NCI-H1694 (cell line): ENCODE measurements around the gene CYP4Z1.
"Not testable (repeated sequence)": the region's sequence is repeated elsewhere in the genome, so short reads cannot be mapped to it uniquely, and the experiment has no call there.

Source experiments
- DNase-seq: peaks from one replicate; lab custom pipeline; 2025; lab: John Stamatoyannopoulos, UW

CYP4Z1 gene

GRCh38 chr1:47128854-47129253, 61.8 kb downstream of the CYP4Z1 start:
- DNase-seq, result not testable (repeated sequence)

- not testable (repeated sequence) for DNase-seq
Measured at GRCh38 chr1:47129489-47130230, 62.6 kb downstream of the CYP4Z1 start.

GRCh38 chr1:47132665-47133064, 65.6 kb downstream of the CYP4Z1 start:
- not testable (repeated sequence) for DNase-seq

GRCh38 chr1:47137198-47137597, 70.2 kb downstream of the CYP4Z1 start, which contains the start of gene CYP4A22:
Gene CYP4A22, plus strand, starts transcription at chr1:47137441. Its CDS starts 45 bp downstream, at chr1:47137486.
- no peak for DNase-seq

- no peak for DNase-seq
Measured at GRCh38 chr1:47137925-47138615, 71.0 kb downstream of the CYP4Z1 start.

GRCh38 chr1:47140358-47140757, 73.3 kb downstream of the CYP4Z1 start:
- DNase-seq, result not testable (repeated sequence)

GRCh38 chr1:47143654-47144053, 76.6 kb downstream of the CYP4Z1 start:
- DNase-seq, result not testable (repeated sequence)

GRCh38 chr1:47146495-47146894, 79.5 kb downstream of the CYP4Z1 start:
- DNase-seq, result not testable (repeated sequence)

- no peak for DNase-seq
Measured at GRCh38 chr1:47147047-47147785, 80.2 kb downstream of the CYP4Z1 start.

- DNase-seq, result not testable (repeated sequence)
Measured at GRCh38 chr1:47149162-47149561, 82.1 kb downstream of the CYP4Z1 start.

- not testable (repeated sequence) for DNase-seq
Measured at GRCh38 chr1:47156457-47156856, 89.4 kb downstream of the CYP4Z1 start.

- not testable (repeated sequence) for DNase-seq
Measured at GRCh38 chr1:47157957-47158356, 90.9 kb downstream of the CYP4Z1 start.

- DNase-seq, result no peak
Measured at GRCh38 chr1:47160716-47161115, 93.7 kb downstream of the CYP4Z1 start.

GRCh38 chr1:47161298-47162040, 94.4 kb downstream of the CYP4Z1 start:
- no peak for DNase-seq

- no peak for DNase-seq
Measured at GRCh38 chr1:47164552-47164951, 97.5 kb downstream of the CYP4Z1 start.
